ENCODE results near the gene TMEM272.

TMEM272 gene

DNA sequence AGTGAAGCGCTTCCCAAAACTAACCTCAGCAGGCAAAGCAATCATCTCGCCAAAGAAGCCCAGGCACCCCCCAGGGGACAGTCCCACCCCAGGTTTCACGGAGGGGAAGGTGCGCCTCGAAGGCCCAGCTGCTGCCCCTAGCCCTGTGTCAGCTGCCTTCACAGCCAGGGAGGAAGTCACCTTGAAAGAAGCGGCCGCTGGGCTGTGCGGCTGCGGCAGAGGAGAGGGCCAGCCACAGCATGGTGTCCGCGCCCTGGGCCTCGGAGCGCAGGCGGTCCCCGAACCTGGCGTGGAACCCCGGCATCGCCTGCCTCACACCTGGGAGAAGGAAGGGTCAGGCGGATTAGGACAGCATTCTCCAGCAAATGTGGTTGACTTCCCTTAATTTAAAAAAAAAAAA lies 76.0 kb downstream of the TMEM272 start:
- H3K27me3 ChIP-seq (ENCODE audit: insufficient read depth, insufficient read length): no peaks in the 10 kb centered on the region
- H3K36me3 ChIP-seq (ENCODE audit: insufficient read depth, insufficient read length, low read length): peaks cover 4% of the 10 kb centered on the region
- DNase-seq (ENCODE audit: low read depth, low spot score): no peak
- H3K9me3 ChIP-seq (ENCODE audit: insufficient read depth, low read length): no peaks in the 10 kb centered on the region
- TF ChIP-seq SUZ12 (IDR thresholded peaks at IDR 0.05; ENCODE audit: extremely low read depth, insufficient read depth, insufficient read length) (no peak), ZNF274 (IDR thresholded peaks at IDR 0.05; ENCODE audit: low read depth, low read length) (no peak), YY1 (IDR thresholded peaks at IDR 0.05; ENCODE audit: insufficient read depth, insufficient read length) (no peak)
- no peak overlapping the region for H3K9ac ChIP-seq (ENCODE audit: insufficient read length, low read depth)
- no peaks in the 10 kb centered on the region for H3K4me1 ChIP-seq (ENCODE audit: insufficient read depth, insufficient read length)
- H3K4me3 ChIP-seq (ENCODE audit: insufficient read length, low read depth): no peak overlapping the region

DNA sequence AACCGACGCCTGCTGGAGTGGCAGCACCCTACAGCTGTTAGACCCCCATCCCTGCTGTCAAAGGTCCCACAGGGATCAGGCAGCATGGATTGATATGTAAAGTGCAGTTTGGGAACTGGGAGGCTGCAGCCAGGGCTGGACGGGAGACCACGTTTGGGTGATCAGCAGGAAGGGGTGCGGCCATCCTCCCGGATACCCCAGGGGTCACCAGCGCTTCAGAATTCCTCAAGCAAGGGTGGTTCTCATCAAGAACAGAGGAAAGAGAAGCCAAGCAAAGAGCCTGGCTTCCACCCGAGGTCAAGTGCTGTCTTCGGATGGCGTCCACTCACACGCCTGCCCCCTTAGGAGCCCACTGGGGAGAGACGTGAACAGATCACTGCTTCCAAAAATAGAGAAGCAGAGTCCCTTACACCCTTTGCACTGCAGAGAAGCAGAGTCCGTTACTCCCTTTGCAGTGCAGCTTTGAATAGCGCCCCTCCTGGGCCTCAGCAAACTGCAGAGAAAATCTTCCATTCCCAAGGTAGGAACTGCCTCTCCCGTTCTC lies 76.5 kb downstream of the TMEM272 start:
- no peak for TF ChIP-seq ZNF274 (IDR thresholded peaks at IDR 0.05; ENCODE audit: low read depth, low read length)
- no peak for TF ChIP-seq YY1 (IDR thresholded peaks at IDR 0.05; ENCODE audit: insufficient read depth, insufficient read length)
- TF ChIP-seq SUZ12 (IDR thresholded peaks at IDR 0.05; ENCODE audit: extremely low read depth, insufficient read depth, insufficient read length): no peak
- H3K36me3 ChIP-seq (ENCODE audit: insufficient read depth, insufficient read length, low read length): peaks cover 4% of the 10 kb centered on the region
- H3K9ac ChIP-seq (ENCODE audit: insufficient read length, low read depth): no peak overlapping the region
- no peaks in the 10 kb centered on the region for H3K27me3 ChIP-seq (ENCODE audit: insufficient read depth, insufficient read length)
- H3K9me3 ChIP-seq (ENCODE audit: insufficient read depth, low read length): no peaks in the 10 kb centered on the region
- no peaks in the 10 kb centered on the region for H3K4me1 ChIP-seq (ENCODE audit: insufficient read depth, insufficient read length)
- H3K4me3 ChIP-seq (ENCODE audit: insufficient read length, low read depth): no peak overlapping the region
- peak; percentile 13 for DNase-seq (ENCODE audit: low read depth, low spot score)

DNA sequence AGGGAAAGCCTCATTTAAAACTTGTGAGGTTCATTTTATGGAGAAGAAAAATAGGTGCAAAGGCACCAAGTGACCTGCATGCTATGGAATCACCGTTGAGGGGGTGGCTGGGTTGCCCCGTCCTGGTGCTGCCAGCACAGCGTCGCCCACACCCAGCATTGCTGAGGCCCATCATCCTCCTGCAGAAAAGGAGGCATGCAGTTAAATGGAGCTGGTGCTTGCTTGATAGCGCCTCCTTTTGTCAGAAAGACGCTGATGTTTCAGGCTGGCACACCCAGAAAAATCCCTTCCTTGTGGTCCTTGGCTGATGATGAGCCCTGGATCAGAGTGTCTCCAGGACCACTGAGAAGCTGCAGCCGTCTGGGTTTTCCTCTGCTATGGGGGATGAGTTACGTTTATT lies 77.9 kb downstream of the TMEM272 start:
- H3K27me3 ChIP-seq (ENCODE audit: insufficient read depth, insufficient read length): no peaks in the 10 kb centered on the region
- H3K9ac ChIP-seq (ENCODE audit: insufficient read length, low read depth): no peak overlapping the region
- H3K4me1 ChIP-seq (ENCODE audit: insufficient read depth, insufficient read length): no peaks in the 10 kb centered on the region
- TF ChIP-seq SUZ12 (IDR thresholded peaks at IDR 0.05; ENCODE audit: extremely low read depth, insufficient read depth, insufficient read length): no peak
- TF ChIP-seq YY1 (IDR thresholded peaks at IDR 0.05; ENCODE audit: insufficient read depth, insufficient read length): no peak
- no peak for TF ChIP-seq ZNF274 (IDR thresholded peaks at IDR 0.05; ENCODE audit: low read depth, low read length)
- no peak overlapping the region for H3K4me3 ChIP-seq (ENCODE audit: insufficient read length, low read depth)
- H3K9me3 ChIP-seq (ENCODE audit: insufficient read depth, low read length): no peaks in the 10 kb centered on the region
- no peak for DNase-seq (ENCODE audit: low read depth, low spot score)
- H3K36me3 ChIP-seq (ENCODE audit: insufficient read depth, insufficient read length, low read length): peaks cover 4% of the 10 kb centered on the region

DNA sequence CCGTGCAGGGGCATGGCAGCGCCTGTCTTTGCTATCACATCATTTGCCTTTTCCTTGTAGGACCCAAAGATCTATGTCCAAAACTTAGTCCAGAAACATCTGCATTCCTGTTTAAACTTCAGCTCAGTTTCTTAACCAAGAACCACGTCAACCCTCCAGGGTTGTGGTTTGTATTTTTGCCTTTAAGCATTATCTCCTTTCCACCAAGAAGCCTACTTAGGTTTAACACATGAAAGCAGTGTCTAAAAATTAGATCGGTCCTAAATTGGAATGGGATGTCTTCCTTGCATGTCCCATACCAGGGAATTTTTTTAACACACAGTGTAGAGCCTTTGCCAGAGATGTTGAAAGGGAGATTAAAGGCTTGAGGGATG lies 79.8 kb downstream of the TMEM272 start:
- no peak overlapping the region for H3K9ac ChIP-seq (ENCODE audit: insufficient read length, low read depth)
- no peaks in the 10 kb centered on the region for H3K4me1 ChIP-seq (ENCODE audit: insufficient read depth, insufficient read length)
- no peak for TF ChIP-seq ZNF274 (IDR thresholded peaks at IDR 0.05; ENCODE audit: low read depth, low read length)
- TF ChIP-seq YY1 (IDR thresholded peaks at IDR 0.05; ENCODE audit: insufficient read depth, insufficient read length): no peak
- no peak for TF ChIP-seq SUZ12 (IDR thresholded peaks at IDR 0.05; ENCODE audit: extremely low read depth, insufficient read depth, insufficient read length)
- H3K36me3 ChIP-seq (ENCODE audit: insufficient read depth, insufficient read length, low read length): peaks cover 4% of the 10 kb centered on the region
- no peak overlapping the region for H3K4me3 ChIP-seq (ENCODE audit: insufficient read length, low read depth)
- no peaks in the 10 kb centered on the region for H3K9me3 ChIP-seq (ENCODE audit: insufficient read depth, low read length)
- no peaks in the 10 kb centered on the region for H3K27me3 ChIP-seq (ENCODE audit: insufficient read depth, insufficient read length)
- DNase-seq (ENCODE audit: low read depth, low spot score): no peak

DNA sequence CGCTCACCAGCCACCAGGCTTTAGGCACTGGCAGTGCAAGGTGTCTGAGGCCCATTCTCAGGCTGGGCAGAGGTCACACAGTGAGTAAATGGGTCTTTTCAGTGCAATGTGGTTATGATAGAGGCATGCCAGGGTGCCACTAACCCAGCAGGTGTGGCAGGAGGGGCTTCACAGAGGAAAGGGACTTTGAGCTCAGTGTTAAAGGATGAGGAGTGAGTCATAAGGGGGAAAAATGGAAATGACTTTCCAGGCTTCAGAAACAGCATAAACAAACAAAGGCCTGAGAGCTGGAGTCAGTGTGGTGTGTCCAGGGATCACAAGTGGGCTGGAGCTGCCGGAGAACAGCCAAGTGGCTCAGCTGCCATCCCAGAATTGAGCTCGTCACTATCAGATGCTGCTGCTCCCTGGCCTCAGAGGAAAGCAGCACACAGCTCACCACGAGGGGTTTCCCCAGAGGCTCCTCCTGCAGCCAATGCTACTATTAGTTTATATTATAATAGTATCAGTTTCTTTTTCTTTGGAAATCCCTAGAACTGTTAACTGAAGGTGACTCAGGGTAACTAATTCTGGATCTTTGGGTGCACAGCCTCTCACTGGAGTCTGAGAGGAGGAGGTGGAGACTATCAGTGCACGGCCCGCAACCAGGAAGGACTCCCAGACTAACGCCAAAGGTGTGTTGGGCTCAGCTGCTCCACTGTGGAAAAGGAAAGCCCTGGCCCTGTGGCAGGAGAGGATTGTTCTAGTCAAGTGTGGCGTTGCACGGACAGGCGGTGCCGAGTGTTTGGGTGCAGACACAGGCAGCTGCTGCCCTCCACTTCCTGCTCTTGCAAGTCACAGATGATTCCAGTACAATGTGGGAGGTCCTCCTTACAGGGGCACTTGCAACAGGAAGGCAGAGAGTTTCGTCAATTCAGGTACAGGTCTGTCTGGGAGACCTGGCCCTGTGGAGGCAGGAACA lies 80.5 kb downstream of the TMEM272 start:
- TF ChIP-seq YY1 (IDR thresholded peaks at IDR 0.05; ENCODE audit: insufficient read depth, insufficient read length): no peak
- no peak for TF ChIP-seq ZNF274 (IDR thresholded peaks at IDR 0.05; ENCODE audit: low read depth, low read length)
- no peak for TF ChIP-seq SUZ12 (IDR thresholded peaks at IDR 0.05; ENCODE audit: extremely low read depth, insufficient read depth, insufficient read length)
- no peak for DNase-seq (ENCODE audit: low read depth, low spot score)
- no peak overlapping the region for H3K9ac ChIP-seq (ENCODE audit: insufficient read length, low read depth)
- no peak overlapping the region for H3K4me3 ChIP-seq (ENCODE audit: insufficient read length, low read depth)
- no peaks in the 10 kb centered on the region for H3K27me3 ChIP-seq (ENCODE audit: insufficient read depth, insufficient read length)
- no peaks in the 10 kb centered on the region for H3K9me3 ChIP-seq (ENCODE audit: insufficient read depth, low read length)
- H3K36me3 ChIP-seq (ENCODE audit: insufficient read depth, insufficient read length, low read length): peaks cover 4% of the 10 kb centered on the region
- H3K4me1 ChIP-seq (ENCODE audit: insufficient read depth, insufficient read length): no peaks in the 10 kb centered on the region

DNA sequence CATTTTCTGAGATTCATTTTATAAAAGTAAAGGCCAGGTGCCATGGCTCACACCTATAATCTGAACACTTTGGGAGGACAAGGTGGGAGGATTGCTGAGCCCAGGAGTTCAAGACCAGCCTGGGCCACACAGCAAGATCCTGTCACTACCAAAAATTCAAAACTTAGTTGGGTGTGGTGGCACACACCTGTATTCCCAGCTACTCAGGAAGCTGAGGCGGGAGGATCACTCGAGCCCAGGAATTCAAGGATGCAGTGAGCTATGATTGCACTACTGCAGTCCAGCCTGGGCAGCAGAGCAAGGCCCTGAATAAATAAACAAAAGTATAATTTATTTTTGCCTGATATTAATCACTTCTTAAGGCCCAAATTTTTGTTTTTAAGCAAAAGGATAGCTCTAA lies 81.5 kb downstream of the TMEM272 start:
- H3K4me1 ChIP-seq (ENCODE audit: insufficient read depth, insufficient read length): no peaks in the 10 kb centered on the region
- H3K4me3 ChIP-seq (ENCODE audit: insufficient read length, low read depth): no peak overlapping the region
- no peaks in the 10 kb centered on the region for H3K27me3 ChIP-seq (ENCODE audit: insufficient read depth, insufficient read length)
- no peaks in the 10 kb centered on the region for H3K9me3 ChIP-seq (ENCODE audit: insufficient read depth, low read length)
- H3K9ac ChIP-seq (ENCODE audit: insufficient read length, low read depth): no peak overlapping the region
- H3K36me3 ChIP-seq (ENCODE audit: insufficient read depth, insufficient read length, low read length): peaks cover 4% of the 10 kb centered on the region
- TF ChIP-seq YY1 (IDR thresholded peaks at IDR 0.05; ENCODE audit: insufficient read depth, insufficient read length): no peak
- TF ChIP-seq ZNF274 (IDR thresholded peaks at IDR 0.05; ENCODE audit: low read depth, low read length): no peak
- no peak for TF ChIP-seq SUZ12 (IDR thresholded peaks at IDR 0.05; ENCODE audit: extremely low read depth, insufficient read depth, insufficient read length)
- no peak for DNase-seq (ENCODE audit: low read depth, low spot score)

Data from NT2/D1 (cell line).